Psoas muscle (tissue), 8 donors: ENCODE data around the gene TREH. TPM values are rescaled to one million over a fixed set of nuclear protein-coding genes. Genes with fewer than 3 reads are reported as not detected.
"Not testable (repeated sequence)": the region's sequence is repeated elsewhere in the genome, so short reads cannot be mapped to it uniquely, and the experiment has no call there.

ENCODE experiments used
- ATAC-seq, 4 donors: fragments of 200-7000 bp; cut with Tn5 transposase; one replicate each; pipeline ENCODE4 v1.9.1; 2020; ENCODE audit warnings: moderate library complexity in 3 of 4, mild to moderate bottlenecking in 2 of 4
- DNase-seq, 2 donors: peaks; one replicate each; pipeline ENCODE4 v3.0.0-alpha.2; 2020
- H3K27ac ChIP-seq: fragments of 200-600 bp; one replicate; pipeline ENCODE4 v1.8.0; 2022
- H3K27me3 ChIP-seq, 3 donors: fragments of 200-600 bp in 1 of 3; one replicate each; pipeline versions ENCODE4 v1.6.1 to v1.8.0; 2013 to 2022; ENCODE audit warnings: low read length in 2 of 3, mild to moderate bottlenecking in 2 of 3, moderate library complexity in 1 of 3; ENCODE audit not compliant: insufficient read depth in 3 of 3
- H3K36me3 ChIP-seq, 2 donors: fragments of 200-600 bp in 1 of 2; one replicate each; pipeline versions ENCODE4 v1.6.1 to v1.8.0; 2013 to 2022; ENCODE audit warnings: low read depth in 1 of 2, mild to moderate bottlenecking in 1 of 2, moderate library complexity in 1 of 2; ENCODE audit not compliant: insufficient read depth in 1 of 2
- H3K4me1 ChIP-seq: fragments of 200-600 bp; one replicate; pipeline ENCODE4 v1.8.0; 2022
- H3K4me3 ChIP-seq: fragments of 200-600 bp; one replicate; pipeline ENCODE4 v1.8.0; 2022; ENCODE audit warnings: mild to moderate bottlenecking
- H3K9me3 ChIP-seq: fragments of 200-600 bp; one replicate; pipeline ENCODE4 v1.8.0; 2022
- WGBS, 3 donors: extraction: QIAGEN DNeasy Blood & Tissue Kit; methylation state at CpG; one replicate each; pipeline versions ENCODE4 v1.1.6 to v1.1.7; 2013; 5-methylcytosine and 5-hydroxymethylcytosine counted together
- intact Hi-C, 2 donors: fragments of 100-400 bp; cut with DNase I; formaldehyde crosslinking; loops; one replicate each; pipeline versions ENCODE4 v1.11.0 to v1.14.2; 2022
- polyA plus RNA-seq, 3 donors: library from polyadenylated mRNA; stranded (reverse); fragments of 200-250 nt; gene quantifications; one replicate each; pipeline ENCODE4 v1.2.3, GENCODE V29; 2013
- total RNA-seq, 4 donors: library from RNA; stranded (reverse); fragmentation: NEBNext Ultra II Directional in 2 of 4; extraction: Animal tissue kit (Norgen Biotek cat#: 25700) in 2 of 4; gene quantifications; one replicate each; pipeline versions ENCODE4 v1.2.1 to v1.2.4, GENCODE V29; 2021 to 2023
- TF ChIP-seq, protein P1 (sequence below): fragments of 200-600 bp; IDR thresholded peaks from one replicate; pipeline ENCODE4 v1.8.0; 2022; ENCODE audit warnings: antibody characterized with exemption
- donor health status: healthy with polysubstance abuse.
- donor health status: DM: no; HTN: no; CAD: no; lungs with moderate emphysema.
- donor health status: Bipolar disorder and iron deficiency.
- donor health status: healthy.
- donor health status: DM: yes; HTN: yes; CAD: no.
- donor health status: DM: no; HTN: no; CAD: no.
- donor health status: DM: no; HTN: no; CAD: no.
- donor health status: DM: yes; HTN: yes; CAD: no.

The TREH gene
- total and polyA plus RNA-seq, 7 donors = 0.17 to 0.23 (median 0.17) TPM; not detected in 4

DNA sequence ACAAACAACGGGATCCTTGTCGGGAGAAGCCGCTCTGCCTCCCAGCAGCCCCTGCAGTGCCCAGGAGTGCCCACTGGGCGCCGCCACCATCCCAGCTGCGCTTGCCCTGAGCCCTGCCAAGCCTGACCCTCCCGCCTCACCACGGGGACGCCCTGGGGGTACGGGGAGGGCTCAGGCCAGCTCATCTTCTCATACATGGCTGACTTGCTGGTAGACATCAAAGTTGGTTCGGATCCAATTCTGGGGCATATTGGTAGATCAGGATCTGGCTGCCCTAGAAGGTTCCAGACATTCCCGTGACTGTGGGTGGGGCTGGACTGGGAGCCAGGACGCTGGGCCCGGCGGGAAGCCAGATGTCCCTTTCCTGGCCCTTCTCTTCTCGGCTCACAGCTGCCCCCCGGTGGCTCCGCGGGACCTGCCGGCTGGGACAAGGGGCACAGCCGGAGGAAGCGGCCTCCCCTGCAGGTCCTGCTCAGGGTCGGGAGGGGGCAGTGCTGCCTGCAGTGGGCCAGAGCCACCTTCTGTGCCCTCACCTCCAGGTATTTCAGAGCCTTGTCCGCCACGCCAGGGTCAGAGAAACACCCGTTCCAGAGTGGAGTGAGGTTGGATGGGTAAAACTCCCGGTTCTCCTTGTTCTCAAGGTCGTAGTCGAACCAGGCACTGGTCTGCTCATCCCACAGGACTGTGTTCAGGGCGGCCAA lies 10.6 kb upstream of the TREH start:
- intact Hi-C loops = loop anchor here (2.0 to 5.0 kb wide), 2 partner anchors 102 to 269 kb away; partner anchors contain the start of gene DDX6 (in 1 of the 2)

GRCh38 chr11:118689503-118689851 lies 10.0 kb upstream of the TREH start:
- Histone ChIP-seq H3K9me3 (no peaks in the 10 kb centered on the region), H3K4me1 (peaks cover 11% of the 10 kb centered on the region), H3K36me3 (no peaks in the 10 kb centered on the region), H3K27ac (peak overlapping the region; percentile 80), H3K4me3 (peak overlapping the region; percentile 69), H3K27me3 (no peaks in the 10 kb centered on the region)
- 19 to 31% (median 20%) methylated on average over 9 of the region's 9 CpGs for WGBS, 3 donors
- ATAC-seq = peak; percentile 11 to 24 (median 16)
- intact Hi-C loops = loop anchor here in 1 of 2 donors (5.0 kb wide), 1 partner anchor 103 kb away; the partner anchor contains the start of gene DDX6
- TF ChIP-seq, protein P1, sequence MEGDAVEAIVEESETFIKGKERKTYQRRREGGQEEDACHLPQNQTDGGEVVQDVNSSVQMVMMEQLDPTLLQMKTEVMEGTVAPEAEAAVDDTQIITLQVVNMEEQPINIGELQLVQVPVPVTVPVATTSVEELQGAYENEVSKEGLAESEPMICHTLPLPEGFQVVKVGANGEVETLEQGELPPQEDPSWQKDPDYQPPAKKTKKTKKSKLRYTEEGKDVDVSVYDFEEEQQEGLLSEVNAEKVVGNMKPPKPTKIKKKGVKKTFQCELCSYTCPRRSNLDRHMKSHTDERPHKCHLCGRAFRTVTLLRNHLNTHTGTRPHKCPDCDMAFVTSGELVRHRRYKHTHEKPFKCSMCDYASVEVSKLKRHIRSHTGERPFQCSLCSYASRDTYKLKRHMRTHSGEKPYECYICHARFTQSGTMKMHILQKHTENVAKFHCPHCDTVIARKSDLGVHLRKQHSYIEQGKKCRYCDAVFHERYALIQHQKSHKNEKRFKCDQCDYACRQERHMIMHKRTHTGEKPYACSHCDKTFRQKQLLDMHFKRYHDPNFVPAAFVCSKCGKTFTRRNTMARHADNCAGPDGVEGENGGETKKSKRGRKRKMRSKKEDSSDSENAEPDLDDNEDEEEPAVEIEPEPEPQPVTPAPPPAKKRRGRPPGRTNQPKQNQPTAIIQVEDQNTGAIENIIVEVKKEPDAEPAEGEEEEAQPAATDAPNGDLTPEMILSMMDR = no peak
- DNase-seq = no peak

More for the DNA sequence above, 10.6 kb upstream of the TREH start:
- H3K27me3 ChIP-seq = no peaks in the 10 kb centered on the region
- H3K36me3 ChIP-seq = no peaks in the 10 kb centered on the region
- TF ChIP-seq, protein P1 = peak; percentile 76
- no peaks in the 10 kb centered on the region for H3K9me3 ChIP-seq
- H3K4me3 ChIP-seq = peak overlapping the region; percentile 69
- DNase-seq = peak; percentile 82 to 96
- H3K27ac ChIP-seq = peak overlapping the region; percentile 80
- WGBS, 3 donors = 4 to 9% (median 6%) methylated on average over 25 to 30 of the region's 30 CpGs
- peak; percentile 95 to 98 (median 97) for ATAC-seq
- H3K4me1 ChIP-seq = peaks cover 11% of the 10 kb centered on the region

DNA sequence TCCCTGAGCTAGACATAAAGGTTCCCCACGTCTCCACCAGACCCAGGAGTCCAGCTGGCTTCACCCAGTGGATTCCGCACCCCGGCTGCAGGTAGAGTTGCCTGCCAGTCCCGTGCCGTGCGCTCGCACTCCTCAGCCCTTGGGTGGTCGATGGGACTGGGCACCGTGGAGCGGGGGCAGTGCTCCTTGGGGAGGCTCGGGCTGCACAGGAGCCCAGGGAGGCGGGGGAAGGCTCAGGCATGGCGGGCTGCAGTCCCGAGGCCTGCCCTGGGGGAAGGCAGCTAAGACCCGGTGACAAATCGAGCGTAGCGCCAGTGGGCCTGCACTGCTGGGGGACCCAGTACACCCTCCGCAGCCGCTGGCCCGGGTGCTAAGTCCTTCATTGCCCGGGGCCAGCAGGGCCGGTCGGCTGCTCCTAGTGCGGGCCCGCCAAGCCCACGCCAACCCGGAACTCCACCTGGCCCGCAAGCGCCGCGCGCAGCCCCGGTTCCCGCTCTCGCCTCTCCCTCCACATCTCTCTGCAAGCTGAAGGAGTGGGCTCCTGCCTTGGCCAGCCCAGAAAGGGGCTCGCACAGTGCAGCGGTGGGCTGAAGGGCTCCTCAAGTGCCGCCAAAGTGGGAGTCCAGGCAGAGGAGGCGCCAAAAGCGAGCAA lies 9.5 kb upstream of the TREH start:
- Histone ChIP-seq H3K4me1 (peaks cover 11% of the 10 kb centered on the region), H3K36me3 (no peaks in the 10 kb centered on the region), H3K9me3 (no peaks in the 10 kb centered on the region), H3K27ac (no peak overlapping the region), H3K27me3 (no peaks in the 10 kb centered on the region), H3K4me3 (peak overlapping the region; percentile 69)
- 81 to 91% (median 86%) methylated on average over 33 to 41 of the region's 41 CpGs for WGBS, 3 donors
- intact Hi-C loops = loop anchor here in 1 of 2 donors (5.0 kb wide), 1 partner anchor 103 kb away; the partner anchor contains the start of gene DDX6
- ATAC-seq = no peak
- peak in 1 of 2 donors; percentile 54 for DNase-seq
- TF ChIP-seq, protein P1 = no peak

- not testable (repeated sequence) for H3K4me3 ChIP-seq, H3K27me3 ChIP-seq, DNase-seq, ATAC-seq, H3K36me3 ChIP-seq, H3K27ac ChIP-seq, H3K9me3 ChIP-seq
- intact Hi-C loops = loop anchor here in 1 of 2 donors (5.0 kb wide), 1 partner anchor 104 kb away; the partner anchor contains the start of gene DDX6
- H3K4me1 ChIP-seq = peaks cover 11% of the 10 kb centered on the region
- WGBS, 3 donors = 80 to 89% (median 87%) methylated on average over 10 of the region's 10 CpGs
These were observed 8.9 kb upstream of the TREH start for GRCh38 chr11:118688339-118688738.

DNA sequence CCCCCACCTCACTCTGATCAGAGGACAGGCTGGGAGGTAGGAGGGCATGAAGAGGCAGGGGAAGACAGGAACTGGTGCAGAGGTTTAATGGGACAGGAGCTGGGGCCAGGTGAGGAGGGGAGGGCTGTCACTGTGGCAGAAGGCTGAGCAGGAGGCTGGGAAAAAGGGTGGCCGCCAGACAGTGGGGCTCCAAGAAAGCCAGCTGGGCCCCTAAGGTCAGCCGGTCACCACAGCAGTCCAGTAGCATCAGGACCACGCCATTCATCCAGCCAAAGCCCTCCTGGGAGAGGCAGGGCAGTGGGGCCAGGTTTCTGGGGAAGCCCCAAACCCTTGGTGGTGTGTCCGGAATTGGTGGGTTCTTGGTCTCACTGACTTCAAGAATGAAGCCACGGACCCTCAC lies 8.5 kb upstream of the TREH start:
- peaks cover 11% of the 10 kb centered on the region for H3K4me1 ChIP-seq
- no peaks in the 10 kb centered on the region for H3K27me3 ChIP-seq
- WGBS, 3 donors = 88 to 94% (median 90%) methylated on average over 5 of the region's 5 CpGs
- TF ChIP-seq, protein P1 = no peak
- no peaks in the 10 kb centered on the region for H3K36me3 ChIP-seq
- H3K9me3 ChIP-seq = no peaks in the 10 kb centered on the region
- ATAC-seq (no peak), DNase-seq (no peak)
- intact Hi-C loops = loop anchor here in 1 of 2 donors (5.0 kb wide), 1 partner anchor 104 kb away; the partner anchor contains the start of gene DDX6
- H3K4me3 ChIP-seq = no peak overlapping the region
- H3K27ac ChIP-seq = no peak overlapping the region
